ENCODE measurements around the gene APOL1.
"Not testable (repeated sequence)": the region's sequence is repeated elsewhere in the genome, so short reads cannot be mapped to it uniquely, and the experiment has no call there.

The APOL1 gene

DNA sequence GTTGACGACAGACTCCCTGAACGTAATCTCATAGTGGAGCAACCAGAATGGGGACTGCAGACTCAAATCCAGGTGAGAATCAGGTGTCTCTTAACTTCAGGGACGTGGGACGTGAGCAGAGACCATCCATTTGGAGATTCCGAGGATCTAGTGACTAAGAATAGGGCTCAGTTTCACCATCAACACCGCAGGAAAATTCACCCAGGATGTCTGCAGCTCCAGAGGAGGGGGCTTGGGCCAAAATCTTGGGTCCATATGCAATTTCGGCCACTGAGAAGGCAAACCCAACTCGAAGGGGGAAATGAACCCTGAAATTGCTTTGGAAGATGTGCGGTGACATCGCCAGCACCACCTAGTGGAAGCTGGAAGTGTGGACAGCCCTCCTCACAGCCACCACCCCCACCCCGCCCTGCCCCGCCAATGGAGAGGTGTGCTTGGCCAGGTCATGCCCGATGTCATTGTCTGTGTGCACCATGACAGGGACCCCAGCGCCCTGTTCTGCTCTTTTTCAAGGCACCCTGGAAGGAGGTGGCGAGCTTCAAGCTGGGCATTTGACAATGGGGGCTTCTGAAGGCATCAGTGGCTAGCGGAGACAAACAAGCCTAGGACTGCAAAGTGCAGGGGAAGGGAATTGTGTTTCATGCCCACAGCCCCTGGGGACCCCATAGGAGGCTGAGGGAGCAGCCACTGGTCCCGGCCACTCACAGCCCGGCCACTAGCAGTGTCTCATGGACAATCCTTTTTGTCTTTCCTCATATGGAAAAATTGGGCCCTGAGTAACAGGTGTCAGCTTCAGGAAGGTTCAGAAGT is 24.8 kb downstream of the APOL1 start:
- DNase-seq = peak; percentile 74

DNA sequence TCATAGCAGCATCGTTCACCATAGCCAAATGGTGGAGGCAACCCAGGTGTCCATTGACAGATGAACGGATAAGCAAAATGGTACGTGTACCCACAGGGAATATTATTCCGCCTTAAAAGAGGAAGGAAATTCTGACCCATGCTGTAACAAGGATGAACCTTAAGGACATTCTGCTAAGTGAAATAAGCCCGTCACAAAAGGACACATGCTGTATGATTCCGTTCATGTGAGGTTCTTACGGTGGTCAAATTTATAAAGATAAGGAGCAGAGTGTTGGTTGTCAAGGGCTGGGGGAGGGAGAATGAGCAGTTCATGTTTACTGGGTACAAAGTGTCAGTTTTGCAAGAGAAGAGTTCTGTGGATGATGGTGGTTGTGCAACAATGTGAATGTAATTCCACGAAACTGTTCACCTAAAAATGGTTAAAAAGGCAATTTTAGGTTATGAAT is 26.3 kb downstream of the APOL1 start:
- DNase-seq = no peak

DNA sequence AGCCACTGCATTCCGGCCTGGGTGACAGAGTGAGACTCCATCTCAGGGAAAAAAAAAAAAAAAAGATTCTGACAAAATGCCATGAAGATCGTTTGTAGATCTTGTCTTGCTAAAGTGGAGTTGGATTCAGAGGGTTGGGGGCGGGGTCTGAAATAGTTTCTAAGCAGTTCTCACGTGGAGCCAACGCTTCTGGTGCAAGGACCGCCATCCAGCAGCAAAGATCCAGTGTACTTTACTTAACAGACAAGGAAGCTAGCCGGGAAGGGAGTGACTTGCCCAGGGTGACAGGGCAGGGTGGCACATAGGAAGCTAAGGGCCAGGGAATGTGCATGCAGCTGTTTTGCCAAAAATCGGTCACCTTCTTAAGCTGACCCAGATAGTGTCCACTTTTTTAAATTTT is 27.4 kb downstream of the APOL1 start:
- DNase-seq = no peak

DNA sequence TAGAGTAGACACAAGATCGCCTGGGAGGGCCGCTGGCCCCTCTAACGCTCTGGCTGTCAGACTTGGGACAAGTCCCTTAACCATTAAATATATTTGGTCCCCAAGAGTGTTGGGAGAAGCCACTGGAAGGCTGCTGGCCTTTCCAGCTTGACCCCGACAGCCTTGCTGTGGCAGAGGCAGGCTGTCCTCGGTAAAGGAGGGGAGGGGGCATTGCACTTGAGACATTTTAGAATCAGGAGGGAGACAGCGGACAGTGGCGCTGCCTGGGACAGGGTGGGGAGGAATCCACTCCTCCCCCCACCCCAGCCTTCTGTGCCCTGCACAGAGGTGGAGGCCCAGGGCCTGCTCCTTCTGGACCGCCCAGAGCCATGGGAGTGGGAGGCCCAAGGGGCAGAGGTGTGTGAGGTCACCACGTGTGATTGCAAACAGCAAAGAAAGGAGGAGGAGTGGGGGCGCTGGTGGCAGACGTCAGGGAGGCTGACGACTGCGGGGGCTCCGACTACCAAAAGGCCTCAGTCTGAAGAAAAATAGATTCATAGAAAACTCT is 28.9 kb downstream of the APOL1 start:
- no peak for DNase-seq

DNA sequence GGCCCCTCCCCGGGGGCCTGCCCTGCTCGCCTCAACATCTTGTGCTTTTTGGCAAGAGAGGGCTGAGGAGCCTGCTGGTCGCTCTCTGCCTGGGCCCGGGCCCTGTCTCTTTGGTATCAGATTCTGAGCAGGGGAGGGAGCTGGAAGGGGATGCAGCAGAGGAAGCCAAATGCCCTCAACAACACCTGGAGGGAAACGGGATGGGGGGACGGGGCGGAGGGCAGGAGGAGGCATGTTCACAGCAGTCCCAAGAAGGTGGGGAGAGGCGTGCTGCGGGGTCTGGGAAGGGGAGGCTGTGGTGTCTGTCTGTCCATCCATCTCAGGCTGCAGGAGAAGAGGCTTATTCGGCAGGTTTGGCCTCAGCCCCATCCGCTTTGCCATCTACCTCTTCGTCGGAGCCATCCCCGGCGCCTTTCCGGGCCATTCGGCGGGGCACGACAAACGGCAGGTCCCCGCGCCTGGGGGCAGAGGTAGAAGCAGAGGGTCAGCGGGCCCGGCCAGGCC is 29.4 kb downstream of the APOL1 start:
- no peak for DNase-seq

DNA sequence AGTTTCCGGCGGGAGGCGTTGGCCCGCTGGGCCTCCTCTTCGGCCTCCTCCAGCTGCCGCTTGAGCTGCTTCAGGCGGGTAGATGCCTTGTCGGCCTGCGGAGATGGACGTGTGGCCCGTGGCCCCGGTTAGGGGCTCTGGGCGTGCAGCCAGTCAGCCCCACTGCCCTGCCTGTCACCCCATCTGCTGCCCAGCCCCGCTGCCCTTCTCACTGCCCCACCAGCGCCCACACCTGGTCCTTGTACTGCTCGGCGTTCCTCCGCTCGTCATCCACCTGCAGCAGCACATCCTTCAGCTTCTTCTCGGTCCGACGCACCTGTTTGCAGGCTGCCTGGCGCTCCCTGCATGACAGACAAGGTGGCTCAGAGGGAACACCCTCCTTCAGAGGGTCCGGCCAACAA is 31.2 kb downstream of the APOL1 start:
- DNase-seq = no peak

DNA sequence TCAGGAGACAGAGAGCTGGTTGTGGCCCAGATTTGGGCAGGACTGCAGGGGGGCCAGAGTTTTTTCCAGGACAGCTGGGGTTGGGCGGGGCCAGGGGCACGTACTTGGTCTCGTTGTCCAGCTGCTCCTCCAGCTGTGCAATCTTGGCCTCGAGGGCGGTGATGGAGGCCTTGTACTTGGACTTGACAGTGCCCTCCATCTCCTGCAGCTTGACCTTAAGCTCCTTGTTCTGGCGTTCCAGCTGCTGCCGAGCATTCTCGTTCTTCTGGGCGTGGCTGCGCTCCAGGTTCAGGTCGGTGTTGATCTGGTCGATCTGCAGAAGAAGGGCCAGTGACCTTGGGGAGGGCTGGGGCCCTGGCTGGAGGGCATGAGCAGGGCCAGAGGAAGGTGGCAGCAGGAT is 32.1 kb downstream of the APOL1 start:
- DNase-seq = no peak

DNA sequence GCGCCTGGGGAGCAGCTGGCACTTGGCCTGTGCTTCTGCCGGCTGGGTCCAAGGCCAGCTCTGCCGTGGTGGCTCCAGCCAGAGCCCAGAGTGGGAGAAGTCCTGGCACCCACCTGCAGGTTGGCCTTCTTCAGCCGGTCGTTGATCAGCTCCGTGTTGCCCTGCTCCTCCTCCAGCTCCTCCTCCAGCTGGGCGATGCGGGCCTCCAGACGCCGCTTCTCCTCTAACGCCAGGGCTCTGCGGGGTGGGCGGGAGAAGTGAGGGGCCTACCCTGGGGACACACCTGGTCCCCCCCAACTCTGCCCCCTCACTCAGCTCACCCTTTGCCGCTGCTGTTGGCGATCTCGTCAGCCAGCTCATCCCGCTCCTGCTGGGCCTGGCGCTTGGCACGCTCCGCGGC is 32.6 kb downstream of the APOL1 start:
- no peak for DNase-seq

DNA sequence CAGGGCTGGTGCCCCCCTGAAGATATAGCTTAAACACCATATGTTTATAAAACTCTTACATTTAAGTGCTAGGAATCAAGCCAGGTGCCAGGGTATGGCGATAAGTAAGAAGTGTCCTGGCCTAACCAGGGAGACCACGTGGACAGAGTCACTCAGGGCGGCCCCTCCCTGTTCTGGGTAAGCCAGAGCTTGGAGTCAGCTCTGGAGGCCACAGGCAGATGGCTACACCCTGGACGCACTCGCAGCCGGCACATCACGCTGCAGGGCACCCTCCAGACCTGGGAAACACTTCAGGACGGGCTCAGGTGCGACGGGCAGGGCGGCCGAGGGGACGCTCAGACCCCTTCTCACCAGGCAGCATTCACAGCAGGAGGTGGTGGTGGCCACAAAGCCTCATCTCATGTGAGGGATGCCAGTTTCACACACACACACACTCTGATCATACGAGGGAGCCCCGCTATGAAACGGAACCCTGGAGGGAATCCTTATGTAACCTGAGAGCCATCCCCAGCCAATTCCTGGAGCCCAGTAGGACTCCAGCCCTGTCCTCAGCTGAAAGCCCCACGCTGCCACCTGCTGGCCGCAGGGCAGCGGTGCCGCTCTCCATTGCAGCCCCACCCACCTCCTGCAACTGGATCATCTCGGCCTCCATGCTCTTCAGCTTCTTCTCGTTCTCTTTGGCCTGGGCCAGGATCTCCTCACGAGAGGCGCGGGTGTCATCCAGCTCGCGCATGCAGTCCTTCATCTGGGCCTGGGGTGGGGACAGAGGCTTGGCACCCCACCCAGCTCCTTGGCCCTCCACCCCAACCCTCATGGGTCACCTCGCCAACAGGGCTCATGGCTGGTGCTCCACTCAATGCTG is 33.4 kb downstream of the APOL1 start:
- DNase-seq = peak; percentile 64

DNA sequence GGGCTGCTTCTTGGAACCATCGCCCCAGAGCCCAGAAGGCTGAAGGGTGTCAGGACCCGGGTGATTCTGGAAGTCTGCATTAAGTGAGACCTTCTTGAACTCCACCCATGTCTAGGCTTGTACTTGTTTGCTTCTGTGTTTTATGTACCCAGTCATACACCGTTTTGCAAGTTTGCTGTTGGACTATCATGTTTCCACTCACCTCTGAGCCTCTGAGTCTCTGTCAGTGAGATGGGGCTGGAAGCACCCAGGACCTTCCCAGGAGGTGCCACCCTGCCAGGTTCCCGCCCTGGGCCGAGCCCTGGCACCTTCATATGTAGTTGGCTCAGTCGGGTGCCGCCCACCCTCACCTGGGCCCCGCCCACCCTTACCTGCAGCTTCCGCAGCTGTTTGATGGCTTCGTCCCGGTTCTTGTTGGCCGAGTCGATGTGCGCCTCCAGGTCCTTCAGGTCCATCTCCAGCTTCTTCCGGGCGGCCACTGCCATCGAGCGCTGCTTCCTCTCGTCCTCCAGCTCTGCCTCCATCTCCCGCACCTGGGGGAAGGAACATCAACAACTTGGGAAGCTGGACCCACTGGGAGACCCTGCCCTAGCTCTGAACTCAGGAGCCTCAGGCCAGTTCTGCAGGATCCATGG is 35.1 kb downstream of the APOL1 start:
- no peak for DNase-seq

DNA sequence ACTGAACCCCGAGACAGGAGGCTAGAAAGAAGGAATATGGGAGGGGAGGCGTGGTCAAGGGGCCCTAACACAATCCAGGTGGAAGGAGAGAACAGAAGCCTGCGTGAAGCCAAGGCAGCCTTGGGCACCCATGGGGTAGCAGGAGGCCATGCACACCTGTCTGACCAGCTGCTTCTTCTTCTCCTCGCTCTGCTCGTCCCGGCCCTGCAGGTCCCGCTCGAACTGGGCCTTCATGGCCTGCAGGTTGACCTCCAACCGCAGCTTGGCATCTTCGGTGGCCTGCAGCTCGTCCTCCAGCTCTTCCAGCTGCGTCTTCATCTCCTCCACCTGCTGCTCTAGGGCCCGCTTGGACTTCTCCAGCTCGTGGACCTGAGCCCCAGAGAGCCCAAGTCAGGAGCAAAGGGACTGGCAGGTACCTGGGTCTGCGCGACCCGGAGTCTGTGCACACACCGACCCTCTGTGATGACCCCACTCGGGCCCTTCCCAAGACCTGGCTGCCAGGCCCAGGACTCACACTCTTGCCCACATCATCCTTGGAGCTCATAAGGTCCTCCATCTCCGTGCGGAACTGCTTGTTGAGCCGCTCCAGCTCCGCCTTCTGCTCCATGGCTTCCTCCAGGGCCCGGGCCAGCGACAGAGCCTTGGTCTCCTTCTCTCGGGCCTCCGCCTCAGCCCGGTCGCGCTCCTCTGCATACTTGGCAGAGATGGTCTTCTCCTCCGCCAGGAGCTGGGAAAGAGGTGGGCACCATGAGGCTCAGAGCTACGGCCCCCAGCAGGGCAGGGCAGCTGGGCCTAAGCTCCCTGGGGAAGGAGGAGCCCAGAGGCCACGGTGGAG is 35.9 kb downstream of the APOL1 start:
- DNase-seq = no peak

DNA sequence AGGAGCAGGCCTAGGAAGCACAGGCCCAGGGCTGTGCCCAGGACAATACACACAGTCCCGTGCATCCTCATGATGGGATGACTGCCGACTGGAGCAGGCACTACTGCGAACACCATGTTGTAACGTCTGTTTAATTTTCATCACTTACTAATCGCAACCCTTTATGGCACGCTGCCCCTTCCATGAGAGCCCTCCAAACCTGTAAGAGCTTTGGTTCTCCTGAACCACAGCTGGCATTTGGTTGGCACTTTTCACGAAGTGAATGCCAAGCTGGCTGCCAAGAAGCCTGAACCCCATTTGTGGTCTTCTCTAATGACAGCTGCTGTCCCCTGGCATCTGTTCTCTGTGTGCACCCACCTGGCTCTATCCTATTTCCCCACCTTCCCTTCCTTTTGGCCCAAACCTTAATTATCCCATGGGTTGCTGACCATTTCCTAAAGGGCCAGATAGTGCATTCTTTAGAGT is 36.5 kb downstream of the APOL1 start:
- DNase-seq = no peak

DNA sequence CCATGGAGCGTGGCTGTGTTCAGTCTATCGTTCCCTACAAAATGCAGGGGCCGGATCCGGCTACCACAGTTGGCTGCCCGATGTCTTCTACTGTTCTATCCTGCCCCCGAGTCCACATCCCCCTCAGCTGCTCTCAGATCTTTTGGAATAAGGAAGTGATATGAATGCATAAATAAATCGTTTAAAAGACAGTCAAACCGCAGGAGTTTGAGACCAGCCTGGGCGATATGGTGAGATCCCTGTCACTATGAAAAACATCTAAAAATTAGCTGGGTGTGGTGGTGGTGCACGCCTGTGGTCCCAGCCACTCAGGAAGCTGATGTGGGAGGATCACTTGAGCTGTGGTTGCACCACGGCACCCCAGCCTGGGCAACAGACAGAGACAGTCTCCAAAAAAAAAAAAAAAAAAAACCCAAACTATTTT is 37.0 kb downstream of the APOL1 start:
- peak; percentile 71 for DNase-seq

DNA sequence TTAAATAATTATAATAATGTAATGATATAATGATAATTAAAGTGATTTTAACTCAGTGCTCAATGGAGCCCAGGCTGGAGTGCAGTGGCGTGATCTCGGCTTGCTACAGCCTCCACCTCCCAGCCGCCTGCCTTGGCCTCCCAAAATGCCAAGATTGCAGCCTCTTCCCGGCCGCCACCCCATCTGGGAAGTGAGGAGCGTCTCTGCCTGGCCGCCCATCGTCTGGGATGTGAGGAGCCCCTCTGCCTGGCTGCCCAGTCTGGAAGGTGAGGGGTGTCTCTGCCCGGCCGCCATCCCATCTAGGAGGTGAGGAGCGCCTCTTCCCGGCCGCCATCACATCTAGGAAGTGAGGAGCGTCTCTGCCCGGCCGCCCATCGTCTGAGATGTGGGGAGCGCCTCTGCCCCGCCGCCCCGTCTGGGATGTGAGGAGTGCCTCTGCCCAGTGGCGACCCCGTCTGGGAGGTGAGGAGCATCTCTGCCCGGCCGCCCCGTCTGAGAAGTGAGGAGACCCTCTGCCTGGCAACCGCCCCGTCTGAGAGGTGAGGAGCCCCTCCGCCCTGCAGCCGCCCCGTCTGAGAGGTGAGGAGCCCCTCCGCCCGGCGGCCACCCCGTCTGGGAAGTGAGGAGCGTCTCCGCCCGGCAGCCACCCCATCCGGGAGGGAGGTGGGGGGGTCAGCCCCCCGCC is 37.6 kb downstream of the APOL1 start:
- not testable (repeated sequence) for DNase-seq

DNA sequence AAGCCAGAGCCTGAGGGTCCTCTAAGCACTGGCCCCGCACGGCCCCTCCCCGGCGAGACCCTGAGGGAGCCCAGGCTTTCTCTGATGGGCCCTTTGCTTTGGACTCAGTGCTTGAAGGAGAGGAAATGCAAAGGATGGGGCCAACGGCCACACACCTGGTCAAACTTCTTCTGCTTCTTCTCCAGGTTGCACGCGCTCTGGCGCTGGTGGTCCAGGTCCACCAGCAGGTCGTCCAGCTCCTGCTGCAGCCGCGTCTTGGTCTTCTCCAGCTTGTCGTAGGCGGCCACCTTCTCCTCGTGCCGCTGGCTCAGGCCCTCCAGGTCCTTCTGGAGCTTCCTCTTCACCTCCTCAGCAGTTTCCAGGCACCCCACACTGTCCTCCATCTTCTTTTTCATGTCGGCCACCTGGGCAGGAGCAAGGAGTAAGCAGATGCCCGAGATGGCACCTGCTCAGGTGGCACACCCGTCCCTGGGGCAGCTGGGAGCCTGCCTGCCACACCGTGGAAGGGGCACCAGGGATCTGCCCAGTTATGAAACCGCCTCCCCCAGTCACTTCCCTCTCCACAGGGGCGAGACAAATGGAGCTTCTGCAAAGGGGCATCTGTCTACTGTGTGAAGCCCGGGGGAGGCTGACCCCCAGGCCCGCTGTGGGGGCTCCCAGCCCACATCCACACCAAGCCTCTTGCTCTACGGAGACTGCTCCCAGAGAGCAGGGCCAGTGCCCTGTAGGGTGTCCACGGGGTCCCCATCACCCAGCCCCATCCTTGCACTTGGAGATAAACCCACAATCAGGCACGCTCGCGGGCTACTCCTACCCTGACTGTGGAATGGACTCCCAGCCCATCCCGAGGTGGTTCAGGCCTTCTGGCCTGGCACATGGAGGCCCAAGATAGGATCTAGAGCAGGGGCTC is 39.2 kb downstream of the APOL1 start:
- no peak for DNase-seq

DNA sequence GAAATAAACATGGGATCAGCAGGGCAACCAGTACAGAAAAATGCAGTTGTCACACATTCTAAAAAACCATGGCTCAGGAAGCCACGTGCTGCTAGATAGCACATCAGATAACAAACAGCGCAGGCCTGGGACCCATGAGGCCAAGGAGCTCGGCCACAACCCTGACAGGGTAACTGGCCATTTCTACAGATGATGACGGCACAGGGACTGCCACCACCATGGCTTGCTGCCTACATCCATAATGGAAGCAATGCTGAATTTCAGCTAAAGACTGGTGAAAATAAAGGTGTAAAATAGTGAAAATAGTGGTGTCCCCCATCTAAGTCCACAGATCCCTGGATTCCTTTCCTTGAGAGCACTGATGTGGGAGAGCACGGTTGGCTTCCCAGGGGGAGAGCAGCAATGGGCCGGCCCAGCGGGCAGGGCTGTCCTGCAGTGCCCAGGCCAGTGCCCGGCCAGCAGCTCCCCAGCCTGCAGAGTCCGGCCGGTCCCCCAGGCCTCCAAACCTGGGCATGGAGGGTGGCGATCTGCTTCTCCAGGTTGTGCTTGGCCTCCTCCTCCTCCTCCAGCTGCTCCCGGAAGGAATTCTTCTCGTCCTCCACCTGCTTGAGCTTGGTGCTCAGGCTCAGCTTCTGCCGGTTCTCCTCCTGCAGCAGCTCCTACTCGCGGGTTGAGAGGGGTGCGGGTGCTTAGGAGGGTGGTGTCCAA is 40.0 kb downstream of the APOL1 start:
- DNase-seq = no peak

DNA sequence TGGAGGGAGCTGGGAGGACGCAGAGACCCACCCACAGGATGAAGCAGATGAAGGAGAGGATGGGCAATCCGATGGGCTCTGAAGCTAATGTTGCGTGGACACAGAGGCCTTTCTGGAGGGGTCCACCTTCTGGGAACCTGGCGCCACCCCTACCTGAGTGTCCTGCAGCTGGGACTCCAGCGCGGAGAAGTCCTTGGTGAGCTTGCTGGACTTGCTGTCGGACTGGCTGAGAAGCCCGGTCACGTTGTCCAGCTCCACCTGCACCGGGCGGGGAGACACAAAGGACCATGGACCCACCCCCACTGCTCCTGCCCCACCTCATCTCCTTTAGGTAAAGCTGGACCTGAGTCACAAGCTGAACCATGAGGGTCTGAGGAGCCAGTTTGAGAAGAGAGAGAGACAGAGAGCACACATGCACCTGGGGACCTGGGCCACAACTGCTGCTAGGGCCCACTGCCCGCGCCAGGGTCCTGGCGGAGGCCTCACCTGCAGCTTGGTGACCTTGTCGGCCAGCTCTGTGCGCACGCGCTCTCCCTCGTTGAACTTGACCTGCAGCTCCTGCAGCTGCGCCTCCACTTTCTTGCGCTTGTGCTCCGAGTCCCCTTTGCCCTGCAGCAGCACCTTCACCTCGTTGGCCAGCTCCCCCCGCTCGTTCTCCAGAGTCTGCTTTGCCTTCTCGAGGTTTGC is 40.8 kb downstream of the APOL1 start:
- no peak for DNase-seq

DNA sequence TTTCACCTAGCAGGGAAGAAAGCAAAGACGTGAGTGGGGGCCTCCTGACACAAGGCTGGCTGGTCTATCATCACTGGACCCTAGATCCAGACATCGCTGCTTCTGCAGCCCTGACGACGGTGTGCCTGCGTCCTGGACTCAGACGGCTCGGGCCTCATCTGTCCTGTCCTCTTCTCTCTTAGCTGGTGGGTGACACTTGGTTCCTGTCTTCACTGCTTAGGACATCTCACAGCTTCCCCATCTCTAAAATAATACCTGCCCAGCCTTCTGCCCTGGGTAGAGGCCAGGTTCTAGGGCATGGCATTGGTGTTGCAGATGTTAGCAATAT is 41.3 kb downstream of the APOL1 start:
- no peak for DNase-seq

DNA sequence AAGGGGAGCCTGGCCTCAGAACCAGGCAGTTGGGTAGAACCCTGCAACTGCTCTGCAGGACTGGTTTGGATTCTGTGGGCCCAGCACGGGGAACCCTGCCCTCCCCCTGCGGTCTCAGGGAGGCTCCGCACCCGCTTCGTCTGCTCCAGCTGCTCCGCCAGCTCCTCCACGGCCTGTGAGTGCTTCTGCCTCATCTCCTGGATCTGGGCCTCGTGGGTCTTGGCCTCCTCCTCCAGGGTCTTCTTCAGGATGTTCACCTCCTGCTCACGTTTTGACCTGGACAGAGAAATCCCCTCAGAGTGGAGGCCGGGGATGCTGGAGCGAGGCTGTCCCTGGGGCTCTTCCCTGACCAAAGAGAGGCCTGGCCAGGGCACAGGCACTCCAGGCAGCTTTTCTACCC is 41.9 kb downstream of the APOL1 start:
- no peak for DNase-seq

All from CD4-positive, alpha-beta T cell treated with Interleukin-21 for 1 hour (primary cell).